ENCODE measurements around the gene NOS1.

The NOS1 gene

DNA sequence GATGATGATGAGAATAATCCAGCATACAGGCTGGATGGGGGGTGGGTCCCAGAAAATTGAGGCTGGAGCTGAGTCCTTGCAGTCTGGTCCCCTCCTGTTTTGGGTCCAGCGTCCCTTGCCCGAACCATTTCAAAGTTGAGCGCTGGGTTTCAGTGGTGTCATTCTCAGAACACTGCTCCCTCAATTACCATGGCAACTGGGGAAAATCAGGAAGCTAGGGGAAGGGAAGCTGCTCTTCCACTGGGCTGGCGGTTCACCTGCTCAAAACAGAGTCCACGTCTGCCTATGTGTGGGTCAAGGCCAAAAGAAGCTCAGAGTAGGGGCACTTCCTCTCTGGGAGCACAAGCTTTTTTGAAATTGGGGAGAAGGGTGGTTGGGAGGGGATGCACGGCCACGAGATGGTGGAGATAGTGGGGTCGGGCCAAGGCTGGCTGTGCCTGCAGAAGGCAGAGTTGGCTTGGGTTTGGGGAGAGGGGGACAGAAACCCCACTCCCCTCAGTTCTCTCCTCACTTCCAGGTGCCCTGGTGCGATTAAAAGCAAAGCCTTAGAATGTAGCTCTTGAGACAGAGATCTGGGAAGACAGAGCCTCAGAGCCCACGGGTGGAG is 1.7 kb upstream of the NOS1 start:
- DNase-seq = no peak

DNA sequence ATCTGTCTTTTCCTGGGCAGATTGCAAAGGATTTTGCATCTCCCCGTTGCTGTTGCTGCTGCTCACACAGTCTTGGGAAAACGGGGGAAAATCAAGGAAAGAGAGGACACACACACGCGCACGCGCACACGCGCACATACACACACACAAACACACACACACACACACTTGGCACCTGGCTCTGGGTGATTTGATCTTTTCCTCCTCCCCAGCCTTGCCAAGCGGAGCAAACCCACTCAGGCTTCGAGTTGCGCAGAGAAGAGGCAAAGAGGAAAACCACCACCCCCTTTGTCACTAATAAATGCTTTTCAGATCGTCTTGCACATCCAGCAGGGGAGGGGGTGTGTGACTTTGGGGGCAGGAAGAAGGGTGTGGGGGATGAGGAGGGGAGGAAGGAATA is 965 bp upstream of the NOS1 start:
- DNase-seq = no peak

DNA sequence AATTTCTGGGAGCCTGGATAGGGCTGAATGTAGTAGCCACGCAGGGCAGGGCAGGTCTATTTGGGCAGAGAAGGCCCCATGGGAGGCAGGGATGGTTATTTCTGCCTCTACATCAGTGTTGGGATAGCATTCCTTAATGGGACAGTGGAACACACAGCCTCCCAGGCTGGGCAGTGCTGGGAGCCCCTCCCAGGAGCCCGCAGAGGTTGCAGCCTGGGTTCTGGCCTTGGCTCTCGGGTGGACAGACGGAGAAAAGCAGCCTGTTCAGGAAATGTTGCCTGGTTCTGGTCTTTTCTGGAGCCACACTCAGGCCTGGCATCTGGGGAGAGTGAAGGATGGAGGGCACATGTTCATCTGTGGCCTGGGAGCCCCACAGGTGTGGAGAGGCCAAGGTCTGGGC is 479 bp upstream of the NOS1 start:
- no peak for DNase-seq

DNA sequence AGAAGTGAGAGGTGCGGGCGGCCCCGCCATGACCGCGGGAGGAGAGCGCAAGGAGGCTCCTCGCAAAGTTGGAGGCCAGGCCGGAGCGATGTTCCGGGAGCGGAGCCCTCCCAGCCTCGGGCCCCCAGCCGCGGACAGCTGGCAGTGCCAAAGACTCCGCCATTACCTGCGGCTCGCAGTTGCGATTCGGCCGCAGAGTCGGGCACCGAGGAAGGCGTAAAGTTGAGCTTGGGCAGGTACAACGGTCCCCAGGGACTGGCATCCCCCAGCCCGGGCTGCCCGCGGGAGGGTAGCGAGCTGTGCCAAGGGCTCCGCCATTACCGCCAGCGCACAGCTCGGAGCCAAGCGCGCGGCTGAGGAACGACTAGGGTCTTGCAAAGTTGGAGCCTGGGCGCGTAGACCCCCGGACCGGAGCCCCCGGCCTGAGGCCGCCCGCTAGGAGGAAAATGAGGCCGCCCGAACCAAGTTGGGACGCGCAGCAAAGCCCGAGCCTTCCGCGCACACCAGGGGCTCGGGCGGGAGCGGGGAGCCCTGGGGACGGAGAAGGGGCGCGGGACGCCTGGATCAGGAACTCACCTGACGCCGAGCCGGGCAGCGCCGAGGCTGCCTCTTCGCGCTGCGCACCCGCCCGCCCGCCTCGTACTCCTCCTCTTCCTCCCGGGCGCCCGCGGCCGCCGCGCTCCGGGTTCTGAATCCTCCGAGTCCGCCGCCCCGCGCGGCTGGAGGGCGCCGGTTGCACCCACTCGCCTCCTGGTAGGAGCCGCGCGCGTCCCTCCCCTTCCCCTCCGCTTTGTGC is 677 bp downstream of the NOS1 start:
- DNase-seq = no peak

DNA sequence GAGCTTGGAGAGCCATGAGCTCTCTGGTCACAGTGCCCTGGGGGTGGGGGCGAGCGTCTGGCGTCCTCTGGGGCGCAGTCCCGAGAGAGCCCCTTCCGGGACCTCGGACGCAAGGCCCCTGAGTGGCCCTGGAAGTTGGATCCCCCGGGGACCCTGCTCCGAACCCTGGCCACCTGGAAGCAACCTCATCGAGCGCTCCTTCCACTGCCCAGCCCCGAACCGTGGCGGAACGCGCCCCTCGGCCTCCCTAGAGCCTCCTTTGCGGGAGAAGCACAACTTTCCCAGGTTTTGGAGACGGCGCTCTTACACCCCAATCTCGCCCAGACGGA is 1.2 kb downstream of the NOS1 start:
- no peak for DNase-seq

DNA sequence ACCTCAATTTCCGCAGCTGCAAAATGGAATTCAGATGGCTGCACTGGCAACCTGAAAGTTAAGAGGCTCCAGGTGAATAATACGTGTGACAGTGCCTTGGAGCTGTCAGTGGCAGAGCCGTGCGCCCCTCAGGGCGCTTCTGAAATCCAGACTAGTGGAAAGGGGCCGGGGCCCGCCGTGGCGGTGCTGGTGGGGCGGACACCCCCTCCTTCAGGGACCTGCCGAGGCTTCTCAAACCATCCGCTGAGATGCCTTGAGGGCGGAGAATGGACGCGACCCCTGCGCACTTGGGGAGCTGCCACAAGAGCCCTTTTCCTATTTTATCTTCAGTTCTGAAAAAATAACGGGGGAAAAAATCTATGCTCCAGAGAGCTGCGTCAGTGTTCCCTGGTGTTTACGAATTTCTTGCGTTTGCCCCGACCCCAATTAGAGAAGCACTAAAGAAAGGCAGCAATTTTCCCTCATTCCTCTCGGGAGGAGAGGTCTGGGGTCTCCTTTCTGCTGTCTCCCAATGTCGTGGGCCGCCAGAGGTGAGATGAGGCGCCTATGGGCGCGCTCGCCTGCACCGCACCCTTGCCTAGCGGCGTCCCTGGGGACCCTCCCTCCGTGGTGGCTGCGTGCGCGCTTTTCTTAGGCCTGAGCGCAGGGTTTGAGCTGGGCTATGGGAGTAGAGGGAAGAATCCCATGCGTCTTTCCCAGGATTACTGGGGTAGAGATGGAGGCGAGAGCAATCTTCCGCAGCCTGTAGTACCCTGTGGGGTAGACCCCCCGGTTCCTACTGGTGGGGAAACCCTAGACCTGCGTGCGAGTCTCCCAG is 2.2 kb downstream of the NOS1 start:
- DNase-seq = no peak

DNA sequence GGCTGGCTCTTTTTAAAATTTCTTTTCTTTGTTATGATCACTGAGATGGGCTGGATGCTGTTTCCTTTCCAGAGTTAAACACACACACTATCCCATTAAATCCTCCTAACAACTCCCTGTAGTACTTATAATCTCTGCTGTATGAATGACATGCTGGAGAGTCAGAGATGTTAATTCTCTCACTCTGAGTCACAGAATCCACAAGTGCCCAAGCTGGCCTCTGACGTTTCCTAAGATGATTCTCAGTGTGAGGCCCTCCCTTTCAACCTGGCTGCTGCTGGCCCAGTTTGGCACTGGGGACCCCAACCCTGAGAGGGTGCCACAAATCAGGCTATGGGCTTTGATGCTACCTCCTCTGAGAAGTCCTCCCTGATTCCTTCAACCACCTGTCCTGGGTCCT is 5.4 kb downstream of the NOS1 start:
- DNase-seq = no peak

DNA sequence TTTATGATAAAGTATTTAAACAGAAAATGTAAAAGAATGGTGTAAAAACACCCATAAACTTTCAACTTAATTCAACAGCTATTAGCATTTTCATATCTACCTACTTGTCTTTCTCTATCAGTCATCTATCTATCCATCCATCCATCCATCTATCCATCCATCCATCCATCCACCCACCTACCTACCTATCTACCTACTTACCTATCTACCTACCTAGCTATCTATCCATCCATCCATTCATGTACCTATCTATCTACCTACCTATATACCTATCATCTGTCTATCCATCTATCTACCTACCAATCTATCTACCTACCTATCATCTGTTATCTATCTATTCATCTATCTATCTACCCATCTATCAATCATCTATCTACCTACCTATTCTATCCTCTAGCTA is 8.5 kb downstream of the NOS1 start:
- no peak for DNase-seq

DNA sequence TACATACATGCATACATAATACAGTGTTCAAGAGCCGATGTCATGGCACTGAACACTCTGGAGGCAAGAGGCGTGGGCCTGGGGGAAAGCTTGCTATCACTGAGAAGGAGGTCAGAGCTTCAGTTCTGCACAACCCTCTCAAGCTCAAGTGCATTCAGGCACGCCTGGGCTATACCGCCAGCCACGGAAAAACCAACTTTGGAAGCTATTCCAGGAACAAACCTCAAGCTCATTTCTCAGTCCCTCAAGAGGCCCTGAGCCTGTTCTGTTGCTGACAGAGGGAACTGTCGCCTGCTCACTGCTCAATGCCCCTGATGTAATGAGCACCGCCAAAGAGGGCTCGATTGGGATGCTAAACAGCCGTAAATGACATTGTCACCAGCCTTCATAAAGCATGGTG is 9.2 kb downstream of the NOS1 start:
- DNase-seq = no peak

DNA sequence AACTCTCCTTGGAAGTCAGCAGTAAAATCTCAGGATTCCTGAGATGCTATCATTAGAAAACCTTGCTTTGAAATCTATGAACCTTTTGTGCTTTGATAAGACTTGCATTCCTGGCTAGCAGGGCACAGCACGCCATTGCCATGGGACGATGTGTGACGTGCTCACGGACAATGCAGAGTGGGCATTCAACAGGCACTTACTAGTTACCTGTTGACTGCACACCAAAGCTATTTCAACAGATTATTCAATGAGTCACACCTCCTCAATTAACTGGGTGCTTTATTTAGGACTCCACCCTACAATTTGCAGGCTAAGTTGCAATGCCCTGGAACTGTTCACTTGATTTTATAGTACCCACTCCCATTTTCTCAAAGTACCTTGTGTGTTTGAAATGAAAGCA is 11.3 kb downstream of the NOS1 start:
- no peak for DNase-seq

DNA sequence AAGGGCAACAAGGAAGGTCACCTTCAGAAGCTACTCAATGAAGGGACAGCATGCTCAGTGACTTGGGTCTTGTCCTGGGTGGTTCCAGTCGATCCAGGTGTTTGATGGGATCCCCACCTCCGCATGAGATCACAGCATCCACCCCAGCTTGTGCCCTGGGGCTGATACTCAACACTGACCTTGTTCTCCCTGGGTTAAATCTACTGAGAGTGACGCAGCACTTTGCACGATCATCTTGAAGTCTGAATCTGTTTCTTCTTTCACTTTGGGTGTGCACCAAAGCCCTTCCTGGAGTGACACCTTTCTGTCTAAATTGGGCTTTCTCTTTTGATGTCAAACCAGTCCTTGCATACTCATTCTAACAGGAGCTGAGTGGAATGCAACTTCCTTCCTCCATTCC is 13.8 kb downstream of the NOS1 start:
- no peak for DNase-seq

DNA sequence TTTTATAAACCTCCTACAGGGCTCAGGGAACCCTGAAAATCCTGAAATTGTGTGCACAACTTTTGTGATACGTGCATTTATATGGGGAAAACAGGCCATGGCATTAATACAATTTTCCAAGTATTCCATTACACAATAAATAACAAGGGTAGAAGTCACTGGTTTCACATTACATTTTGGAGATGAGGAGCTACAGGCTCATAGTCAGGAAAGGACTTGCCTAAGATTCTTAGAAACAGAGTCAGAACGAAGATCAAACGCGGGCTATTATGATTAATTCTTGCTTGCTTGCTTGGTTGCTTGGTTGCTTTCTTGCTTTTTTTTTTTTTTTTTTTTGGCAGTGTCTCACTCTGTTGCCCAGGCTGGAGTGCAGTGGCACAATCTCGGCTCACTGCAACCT is 16.7 kb downstream of the NOS1 start:
- no peak for DNase-seq

DNA sequence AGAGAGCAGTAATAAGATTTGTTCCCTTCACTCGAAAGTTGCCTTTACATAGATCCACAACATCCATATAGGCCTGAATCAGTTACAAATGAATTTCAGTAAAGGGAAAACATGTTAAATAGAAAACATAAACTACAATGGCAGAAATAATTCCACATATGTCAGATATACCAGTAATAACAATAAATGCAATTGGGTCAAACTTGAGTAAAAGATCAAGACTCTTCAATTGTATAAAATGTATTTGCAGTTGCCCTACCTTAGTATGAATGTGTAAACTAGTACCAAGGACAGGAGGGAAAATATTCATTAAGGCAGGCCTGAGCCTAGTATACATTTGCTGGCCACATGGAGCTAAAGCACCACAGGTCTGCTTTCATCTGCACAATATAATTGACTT is 17.6 kb downstream of the NOS1 start:
- DNase-seq = no peak

DNA sequence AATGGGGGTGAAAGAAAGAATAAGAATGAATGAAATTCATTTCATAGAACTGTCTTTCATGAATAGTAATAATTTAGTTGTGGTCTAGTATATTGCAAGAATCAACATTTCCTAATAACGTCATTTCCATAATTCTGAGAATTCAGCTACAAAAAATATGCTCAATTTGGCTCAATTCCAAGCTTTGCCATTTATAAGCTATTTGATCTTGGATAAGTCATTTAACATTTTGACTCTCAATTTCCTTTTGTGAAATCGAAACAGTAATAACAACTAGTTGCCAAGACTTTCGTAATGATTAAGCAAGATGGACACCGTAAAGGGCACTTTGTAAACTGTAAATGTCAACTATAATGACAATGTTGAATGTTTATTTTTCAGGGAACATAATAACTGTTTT is 18.1 kb downstream of the NOS1 start:
- no peak for DNase-seq

DNA sequence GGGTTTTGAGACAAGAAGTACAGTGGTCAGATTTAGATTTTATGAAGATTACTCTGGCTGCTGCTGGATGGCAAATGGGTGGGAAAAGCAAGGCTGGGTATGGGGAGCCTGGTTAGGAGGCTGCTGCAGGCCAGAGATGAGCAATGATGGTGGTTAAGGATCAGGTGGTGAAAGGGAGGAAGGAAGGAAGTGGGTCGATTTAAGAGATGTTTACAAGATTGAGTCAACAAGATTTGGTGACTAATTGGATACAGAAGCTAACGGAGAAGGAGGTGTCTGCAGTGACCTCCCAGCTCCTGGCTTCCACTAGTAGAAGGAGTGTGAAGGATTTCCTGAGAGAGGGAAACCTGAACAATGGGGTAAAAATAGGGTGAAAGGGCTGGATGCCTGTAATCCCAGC is 18.7 kb downstream of the NOS1 start:
- no peak for DNase-seq

DNA sequence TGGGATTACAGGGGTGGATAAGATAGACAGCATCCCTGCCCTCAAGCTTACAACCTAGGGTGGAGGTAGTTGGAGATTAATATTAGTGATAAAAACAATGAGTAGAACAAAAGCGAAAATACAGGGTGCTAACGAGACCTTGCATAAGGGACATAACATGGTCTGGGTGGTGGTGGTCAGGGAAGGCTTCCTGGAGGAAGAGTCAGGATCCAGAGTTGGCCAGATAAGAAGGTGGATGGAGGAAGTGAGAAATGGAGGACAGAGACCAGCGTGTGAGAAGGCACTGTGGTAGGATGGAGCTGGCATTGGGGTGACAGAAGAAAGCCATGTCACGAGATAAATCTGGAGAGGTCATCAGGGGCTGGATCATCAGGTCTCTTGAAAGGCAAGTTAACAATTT is 19.2 kb downstream of the NOS1 start:
- no peak for DNase-seq

DNA sequence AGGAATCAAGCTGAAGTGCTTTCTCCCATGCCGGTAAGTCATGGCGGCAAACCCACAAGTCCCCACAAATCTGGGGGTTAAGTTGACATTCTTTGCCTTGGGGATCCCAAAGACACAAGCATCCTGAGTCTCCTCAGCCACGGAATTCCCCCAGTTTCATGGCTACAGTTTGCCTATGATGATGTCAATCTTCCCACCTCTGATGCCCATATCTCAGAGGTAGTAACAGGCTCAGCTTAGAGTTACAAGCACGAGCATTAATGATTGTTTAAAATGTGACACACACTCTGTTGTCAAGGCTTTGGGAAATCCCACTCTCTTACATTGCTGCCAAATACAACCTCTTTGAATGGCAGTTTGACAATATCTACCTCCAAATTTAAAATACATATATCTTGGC is 22.3 kb downstream of the NOS1 start:
- no peak for DNase-seq

DNA sequence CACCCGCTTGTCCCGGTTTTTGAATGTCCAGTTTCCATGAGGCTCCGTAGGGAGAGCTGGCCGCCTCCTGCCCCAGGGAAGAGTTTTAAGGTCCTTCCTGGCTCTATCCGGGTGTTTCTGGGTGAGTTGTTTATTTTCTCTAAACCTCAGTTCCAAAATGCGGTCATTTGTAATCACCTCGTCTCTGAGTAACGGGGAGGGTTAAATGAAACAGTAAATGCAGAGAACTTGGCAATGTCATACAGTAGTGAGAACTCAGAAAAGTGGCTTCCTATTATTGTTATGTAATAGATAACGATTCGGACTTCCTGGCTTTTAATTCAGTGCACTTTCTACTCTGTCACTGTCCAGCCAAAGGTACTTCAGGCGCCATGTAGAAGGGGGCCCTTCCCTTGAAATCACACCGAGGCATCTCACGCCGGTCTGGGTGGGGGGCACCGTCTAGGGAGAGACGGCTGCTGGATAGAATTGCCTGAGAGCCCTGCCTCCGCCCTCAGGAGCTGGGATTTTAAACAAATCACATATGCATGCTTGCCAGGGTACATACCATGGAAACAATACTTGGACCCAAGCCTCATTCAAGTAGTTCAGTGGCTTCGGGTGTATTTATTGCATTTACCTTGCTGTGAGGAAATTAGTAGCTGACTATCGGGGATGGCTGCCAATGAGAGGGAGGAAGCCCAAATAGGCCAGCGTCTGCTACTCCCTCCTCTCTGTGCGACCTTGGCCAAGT is 26.4 kb downstream of the NOS1 start:
- no peak for DNase-seq

DNA sequence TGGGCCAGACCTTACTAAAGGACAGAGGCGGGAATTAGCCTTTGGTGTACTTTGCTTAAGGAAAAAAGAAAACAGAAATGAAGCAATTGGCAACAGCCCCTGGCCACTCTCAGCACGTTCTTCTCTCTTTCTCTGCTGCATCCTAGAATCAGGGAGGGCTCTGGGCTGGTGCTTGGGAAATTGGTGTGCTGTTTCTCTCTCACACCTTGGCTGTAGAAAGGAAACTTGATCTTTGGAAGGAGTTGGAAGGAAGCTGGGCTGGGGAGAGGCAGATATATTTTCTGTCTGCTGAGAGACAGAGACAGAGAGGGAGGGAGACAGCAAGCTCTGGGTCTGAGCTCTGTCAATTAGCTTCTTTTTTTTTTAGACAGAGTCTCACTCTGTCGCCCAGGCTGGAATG is 27.4 kb downstream of the NOS1 start:
- DNase-seq = no peak

DNA sequence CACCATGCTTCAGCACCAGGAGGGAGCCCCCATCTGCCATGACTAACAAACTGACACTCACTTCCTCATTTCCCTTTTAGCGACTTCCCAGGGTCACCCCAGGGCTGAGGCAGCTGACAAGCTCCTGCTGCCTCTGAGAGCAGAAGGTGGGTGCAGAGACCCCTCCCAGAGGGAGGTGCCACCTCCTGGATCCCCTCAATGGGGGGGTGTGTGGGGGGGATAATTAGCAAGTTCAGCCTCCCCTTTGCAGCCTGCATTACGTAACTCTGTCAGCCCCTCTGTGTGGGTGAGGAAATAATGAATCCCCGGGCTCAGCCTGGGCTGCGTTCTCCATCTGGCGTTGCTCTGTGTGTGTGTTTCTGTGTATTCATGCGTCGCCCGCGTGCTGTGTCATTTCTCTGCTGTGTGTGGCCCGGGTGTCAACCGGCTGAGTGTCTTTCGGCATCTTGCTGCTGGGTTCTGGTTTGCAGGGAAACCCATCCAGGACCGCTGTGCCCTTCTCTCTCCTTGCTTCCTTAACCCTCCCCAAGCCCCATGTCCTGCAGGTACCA is 28.0 kb downstream of the NOS1 start:
- DNase-seq = no peak

DNA sequence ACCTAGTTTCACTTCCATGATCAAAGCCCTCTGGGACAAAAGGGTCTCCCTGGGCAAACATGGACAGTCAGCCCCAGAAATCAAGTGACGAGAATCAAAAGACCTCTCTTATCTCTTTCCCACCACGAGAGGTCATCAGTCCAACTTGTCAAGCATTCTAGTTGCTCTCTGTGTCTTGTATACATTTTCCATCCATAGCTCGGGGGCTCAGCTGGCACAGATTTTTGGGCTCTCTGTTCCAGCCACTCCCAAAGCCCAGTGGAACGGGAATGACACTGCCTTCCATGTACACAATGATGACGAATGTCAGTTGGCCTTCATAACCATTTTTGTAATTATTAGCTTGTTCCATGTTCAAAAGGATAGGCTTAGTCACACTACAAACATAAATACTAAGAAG is 29.7 kb downstream of the NOS1 start:
- no peak for DNase-seq

DNA sequence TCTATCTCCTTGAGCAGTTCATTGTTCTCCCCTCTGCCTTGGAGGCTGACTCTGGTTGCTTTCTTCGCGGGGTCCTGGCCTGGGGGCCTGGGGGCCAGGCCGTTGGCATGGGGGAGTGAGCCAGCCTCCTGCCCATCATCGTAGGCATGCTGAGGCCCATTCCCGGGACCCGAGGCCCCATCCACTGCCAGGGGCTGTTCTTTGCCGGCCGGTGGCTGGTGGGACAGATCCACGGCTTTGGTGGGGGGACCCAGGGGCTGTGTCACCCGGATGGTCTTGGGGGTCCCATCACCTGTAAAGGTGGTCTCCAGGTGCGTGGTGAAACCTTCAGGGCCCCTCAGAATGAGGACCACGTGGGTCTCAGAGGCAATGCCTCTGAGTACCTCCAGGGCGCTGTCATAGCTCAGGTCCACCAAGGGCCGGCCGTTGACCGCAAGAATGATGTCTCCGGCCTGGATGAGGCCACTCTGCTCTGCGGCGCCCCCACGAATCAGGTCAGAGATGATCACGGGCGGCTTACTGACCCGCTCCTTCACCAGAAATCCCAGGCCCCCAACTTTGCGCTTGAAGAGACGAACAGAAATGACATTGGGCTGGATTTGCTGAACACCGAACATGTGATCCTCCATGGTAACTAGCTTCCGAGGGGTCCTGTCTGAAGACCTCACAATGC is 30.8 kb downstream of the NOS1 start:
- no peak for DNase-seq

DNA sequence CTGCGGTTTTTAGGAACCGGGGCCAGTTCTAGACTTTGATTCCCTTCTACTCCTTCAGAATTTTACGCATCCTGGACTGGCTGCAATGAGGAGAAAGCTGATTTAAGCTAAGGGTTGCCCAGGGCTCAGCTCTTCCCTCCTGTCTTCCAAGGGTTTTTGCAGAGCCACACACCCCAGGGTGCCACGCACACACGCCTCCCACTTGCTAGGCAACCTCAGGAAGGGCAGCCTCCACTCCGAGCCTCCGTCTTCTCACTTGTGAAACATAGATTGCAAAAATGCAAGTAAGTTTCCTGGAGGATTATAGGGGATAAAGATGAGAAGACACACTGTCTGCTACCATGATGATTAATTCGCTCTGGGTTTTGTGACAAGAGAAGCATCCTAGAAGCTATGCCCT is 31.7 kb downstream of the NOS1 start:
- no peak for DNase-seq

All from NCI-H2081 treated with DMSO at 0.1 percent for 48 hours (cell line).